CD4-positive, CD25-positive, alpha-beta regulatory T cell (primary cell): Measurements from ENCODE around the gene LGI4. TPM values are rescaled to one million over a fixed set of nuclear protein-coding genes. Genes with fewer than 3 reads are reported as not detected.

Source experiments
- ATAC-seq, 2 donors: fragments of 150-1000 bp; cut with Tn5 transposase; one replicate each; pipeline ENCODE4 v1.10.0; 2021; ENCODE audit warnings: low read depth in 2 of 2, moderate number of reproducible peaks in 2 of 2, moderate library complexity in 1 of 2
- DNase-seq, 3 donors: peaks; one replicate each; pipeline versions ENCODE4 v3.0.0 to v3.0.0-alpha.2; 2012 to 2022; ENCODE audit warnings: mixed read lengths in 1 of 3
- H3K27ac ChIP-seq: one replicate; pipeline ENCODE4 v1.7.0; 2013; ENCODE audit warnings: mild to moderate bottlenecking, low read length; ENCODE audit not compliant: insufficient read depth, poor library complexity, severe bottlenecking
- H3K27me3 ChIP-seq: one replicate; pipeline ENCODE4 v1.7.0; 2013; ENCODE audit warnings: low read length; ENCODE audit not compliant: control insufficient read depth, insufficient read depth
- H3K36me3 ChIP-seq: one replicate; pipeline ENCODE4 v1.7.0; 2013; ENCODE audit warnings: mild to moderate bottlenecking, low read length, moderate library complexity; ENCODE audit not compliant: control insufficient read depth, insufficient read depth
- H3K4me1 ChIP-seq: 2 replicates; pipeline ENCODE4 v1.7.0; 2013; ENCODE audit warnings: mild to moderate bottlenecking, low read length; ENCODE audit not compliant: insufficient read depth, control insufficient read depth, poor library complexity, severe bottlenecking
- H3K4me3 ChIP-seq: one replicate; pipeline ENCODE4 v1.7.0; 2013; ENCODE audit warnings: low read depth, mild to moderate bottlenecking, low read length, moderate library complexity
- H3K9me3 ChIP-seq, 2 experiments: 1 replicate in 1 of 2; 2 replicates in 1 of 2; pipeline ENCODE4 v1.7.0; 2013; ENCODE audit warnings: low read length in 2 of 2, mild to moderate bottlenecking in 1 of 2, moderate library complexity in 1 of 2; ENCODE audit not compliant: control insufficient read depth in 2 of 2
- H3K27ac Mint-ChIP-seq, 3 donors: one replicate each; pipeline ENCODE4 v1.8.0; 2020 to 2022; ENCODE audit warnings: mild to moderate bottlenecking in 3 of 3, mixed read lengths in 3 of 3, moderate library complexity in 2 of 3
- H3K27me3 Mint-ChIP-seq: one replicate; pipeline ENCODE4 v1.8.0; 2022; ENCODE audit warnings: mild to moderate bottlenecking, mixed read lengths
- H3K36me3 Mint-ChIP-seq: one replicate; pipeline ENCODE4 v1.8.0; 2020; ENCODE audit warnings: mixed read lengths
- H3K4me1 Mint-ChIP-seq, 4 donors: one replicate each; pipeline ENCODE4 v1.8.0; 2020 to 2022; ENCODE audit warnings: mixed read lengths in 4 of 4, mild to moderate bottlenecking in 1 of 4
- H3K4me3 Mint-ChIP-seq, 4 donors: one replicate each; pipeline ENCODE4 v1.8.0; 2020 to 2022; ENCODE audit warnings: mild to moderate bottlenecking in 4 of 4, mixed read lengths in 4 of 4, moderate library complexity in 3 of 4
- H3K9me3 Mint-ChIP-seq, 7 donors: one replicate each; pipeline ENCODE4 v1.8.0; 2020 to 2022; ENCODE audit warnings: mixed read lengths in 7 of 7, mild to moderate bottlenecking in 3 of 7, moderate library complexity in 2 of 7
- polyA plus RNA-seq, 4 donors: library from polyadenylated mRNA; unstranded; fragments of 300-500 nt; fragmentation: Illumina TruSeq; gene quantifications; one replicate each; pipeline ENCODE4 v1.2.3, GENCODE V29; 2021
- total RNA-seq: library from RNA; stranded (reverse); gene quantifications from one replicate; pipeline ENCODE4 v1.2.3, GENCODE V29; 2022

Gene LGI4
- total and polyA plus RNA-seq, 5 donors from 2014 or later = 0.64 TPM; not detected in 4

GRCh38 chr19:35174226-35174625 lies 39.4 kb upstream of the LGI4 start:
- DNase-seq (no peak), ATAC-seq (no peak)
- Mint-ChIP-seq H3K9me3 (peaks cover 0 to 4% (median 0%) of the 10 kb centered on the region in 7 donors), H3K4me1 (peaks cover 12 to 50% (median 27%) of the 10 kb centered on the region in 4 donors), H3K36me3 (peaks cover 2% of the 10 kb centered on the region), H3K27ac (peak overlapping the region in 2 of 3 donors; percentile 84 to 90), H3K27me3 (no peaks in the 10 kb centered on the region), H3K4me3 (no peak overlapping the region)
- H3K4me1 ChIP-seq = peaks cover 21% of the 10 kb centered on the region
- H3K27ac ChIP-seq = no peak overlapping the region
- H3K9me3 ChIP-seq = peaks cover 5 to 10% of the 10 kb centered on the region in 2 experiments
- peaks cover 17% of the 10 kb centered on the region for H3K36me3 ChIP-seq
- no peaks in the 10 kb centered on the region for H3K27me3 ChIP-seq
- no peak overlapping the region for H3K4me3 ChIP-seq

DNA sequence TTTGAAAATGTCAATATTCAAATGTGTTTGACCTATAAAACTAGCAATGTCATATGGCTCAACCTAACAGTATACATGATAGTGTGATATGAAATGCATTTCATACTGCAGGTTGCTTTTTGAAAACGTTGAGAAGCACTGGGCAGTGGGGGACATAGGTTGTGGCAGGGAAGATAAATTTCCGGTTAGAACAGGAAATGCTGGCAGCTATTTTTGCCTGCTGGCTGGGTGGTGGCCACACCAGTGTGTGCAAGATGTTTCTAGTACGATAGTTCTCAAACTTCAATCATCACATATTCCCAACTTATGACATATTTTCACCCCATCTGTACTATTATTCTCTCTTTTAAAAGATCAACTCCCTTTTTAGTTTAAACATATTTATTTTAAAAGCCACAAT lies 36.9 kb upstream of the LGI4 start:
- Mint-ChIP-seq H3K36me3 (peaks cover 19% of the 10 kb centered on the region), H3K4me1 (peaks cover 22 to 58% (median 39%) of the 10 kb centered on the region in 4 donors), H3K4me3 (peak overlapping the region in 3 of 4 donors; percentile 40 to 44 (median 42)), H3K9me3 (peaks cover 0 to 2% (median 0%) of the 10 kb centered on the region in 7 donors), H3K27me3 (no peaks in the 10 kb centered on the region), H3K27ac (peak overlapping the region; percentile 20 to 68 (median 63))
- H3K36me3 ChIP-seq = peaks cover 34% of the 10 kb centered on the region
- peaks cover 35% of the 10 kb centered on the region for H3K4me1 ChIP-seq
- H3K27ac ChIP-seq = peak overlapping the region; percentile 43
- no peak for ATAC-seq
- H3K4me3 ChIP-seq = no peak overlapping the region
- no peaks in the 10 kb centered on the region for H3K9me3 ChIP-seq
- peak in 1 of 3 donors; percentile 54 for DNase-seq
- H3K27me3 ChIP-seq = no peaks in the 10 kb centered on the region

- Mint-ChIP-seq H3K9me3 (peaks cover 0 to 15% (median 4%) of the 10 kb centered on the region in 7 donors), H3K27me3 (no peaks in the 10 kb centered on the region), H3K4me3 (peak overlapping the region in 1 of 4 donors; percentile 65), H3K27ac (peak overlapping the region in 1 of 3 donors; percentile 93), H3K36me3 (peaks cover 31% of the 10 kb centered on the region), H3K4me1 (peaks cover 22 to 63% (median 41%) of the 10 kb centered on the region in 4 donors)
- Histone ChIP-seq H3K27me3 (no peaks in the 10 kb centered on the region), H3K4me1 (peaks cover 38% of the 10 kb centered on the region), H3K36me3 (peaks cover 47% of the 10 kb centered on the region), H3K4me3 (no peak overlapping the region), H3K27ac (no peak overlapping the region), H3K9me3 (peaks cover 8 to 11% of the 10 kb centered on the region in 2 experiments)
- ATAC-seq = no peak
- no peak for DNase-seq
Measured at GRCh38 chr19:35170359-35171061, 35.7 kb upstream of the LGI4 start.

- DNase-seq (no peak), ATAC-seq (no peak)
- Mint-ChIP-seq H3K27ac (peak overlapping the region; percentile 91 to 93 (median 93)), H3K4me3 (peak overlapping the region in 2 of 4 donors; percentile 46 to 65), H3K27me3 (no peaks in the 10 kb centered on the region), H3K4me1 (peaks cover 22 to 57% (median 38%) of the 10 kb centered on the region in 4 donors), H3K9me3 (peaks cover 0 to 24% (median 4%) of the 10 kb centered on the region in 7 donors), H3K36me3 (peaks cover 41% of the 10 kb centered on the region)
- Histone ChIP-seq H3K27ac (peak overlapping the region; percentile 33), H3K9me3 (peaks cover 10 to 15% of the 10 kb centered on the region in 2 experiments), H3K27me3 (no peaks in the 10 kb centered on the region), H3K4me3 (no peak overlapping the region), H3K36me3 (peaks cover 58% of the 10 kb centered on the region), H3K4me1 (peaks cover 38% of the 10 kb centered on the region)
Measured at GRCh38 chr19:35169221-35169995, 34.5 kb upstream of the LGI4 start.

- H3K4me1 ChIP-seq = peaks cover 38% of the 10 kb centered on the region
- H3K4me1 Mint-ChIP-seq = peaks cover 22 to 61% (median 39%) of the 10 kb centered on the region in 4 donors
Measured at GRCh38 chr19:35168196-35168595, 33.3 kb upstream of the LGI4 start.

DNA sequence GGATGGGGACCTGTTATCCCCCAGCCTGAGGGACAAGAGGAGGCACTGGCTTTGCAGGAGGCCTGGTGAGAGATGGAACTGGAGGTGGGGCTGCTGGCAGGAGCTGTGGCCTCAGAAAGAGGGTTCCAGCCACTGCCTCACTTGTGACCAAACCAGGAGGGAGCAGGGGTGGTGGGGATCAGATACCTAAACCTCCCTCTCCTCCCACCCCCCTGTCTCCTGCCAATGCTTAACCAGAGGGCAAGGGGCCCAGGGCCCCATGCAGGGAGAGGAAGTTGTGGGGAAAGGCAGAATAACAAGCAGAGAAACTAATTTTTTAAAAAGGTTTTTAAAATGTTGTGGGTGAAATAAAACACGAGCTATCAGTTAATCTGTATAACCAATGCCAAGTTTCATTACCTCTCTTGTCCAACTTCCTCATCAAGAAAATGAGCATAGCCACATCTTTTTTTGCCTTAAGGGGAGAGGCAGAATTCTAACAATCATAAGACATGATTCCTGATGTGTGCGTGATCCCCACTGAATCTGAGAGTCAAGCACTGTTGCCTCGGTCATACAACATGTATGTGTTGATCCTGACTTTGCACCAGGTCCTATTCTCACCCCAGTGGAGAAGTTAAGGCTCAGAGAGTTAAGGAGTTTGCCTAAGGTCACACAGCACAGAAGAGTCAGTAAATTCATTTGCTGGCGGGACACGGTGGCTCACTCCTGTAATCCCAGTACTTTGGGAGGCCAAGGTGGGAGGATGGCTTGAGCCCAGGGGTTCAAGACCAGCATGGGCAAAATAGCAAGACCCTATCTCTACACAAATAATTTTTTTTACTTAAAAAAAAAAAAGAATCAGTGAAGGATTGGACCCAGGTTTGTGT lies 32.6 kb upstream of the LGI4 start:
- Mint-ChIP-seq H3K4me1 (peaks cover 22 to 61% (median 38%) of the 10 kb centered on the region in 4 donors), H3K9me3 (peaks cover 0 to 30% (median 2%) of the 10 kb centered on the region in 7 donors), H3K27me3 (no peaks in the 10 kb centered on the region), H3K27ac (peak overlapping the region; percentile 93 to 97 (median 97)), H3K4me3 (peak overlapping the region; percentile 55 to 82 (median 62)), H3K36me3 (peaks cover 60% of the 10 kb centered on the region)
- Histone ChIP-seq H3K36me3 (peaks cover 77% of the 10 kb centered on the region), H3K27ac (peak overlapping the region; percentile 47), H3K4me1 (peaks cover 35% of the 10 kb centered on the region), H3K27me3 (no peaks in the 10 kb centered on the region), H3K9me3 (peaks cover 13 to 23% of the 10 kb centered on the region in 2 experiments), H3K4me3 (peak overlapping the region; percentile 38)
- peak in 1 of 3 donors; percentile 39 for DNase-seq
- ATAC-seq = peak; percentile 25 to 47

More at GRCh38 chr19:35168196-35168595, 33.3 kb upstream of the LGI4 start:
- H3K27ac Mint-ChIP-seq = peak overlapping the region; percentile 81 to 97 (median 93)
- H3K27me3 Mint-ChIP-seq = no peaks in the 10 kb centered on the region
- peaks cover 53% of the 10 kb centered on the region for H3K36me3 Mint-ChIP-seq
- H3K4me3 ChIP-seq = no peak overlapping the region
- peaks cover 0 to 30% (median 4%) of the 10 kb centered on the region in 7 donors for H3K9me3 Mint-ChIP-seq
- peak overlapping the region in 3 of 4 donors; percentile 8 to 59 (median 27) for H3K4me3 Mint-ChIP-seq
- no peaks in the 10 kb centered on the region for H3K27me3 ChIP-seq
- peak overlapping the region; percentile 47 for H3K27ac ChIP-seq
- peaks cover 70% of the 10 kb centered on the region for H3K36me3 ChIP-seq
- ATAC-seq (no peak), DNase-seq (no peak)
- peaks cover 13 to 20% of the 10 kb centered on the region in 2 experiments for H3K9me3 ChIP-seq
